ENCODE results near the gene ABCA3.
"Not testable (repeated sequence)": the region's sequence is repeated elsewhere in the genome, so short reads cannot be mapped to it uniquely, and the experiment has no call there.

ABCA3 gene

GRCh38 chr16:2251296-2252111 lies 89.0 kb downstream of the ABCA3 start, which contains the start of gene ECI1:
ECI1 (minus strand) TSS chr16:2251587; CDS start chr16:2251566, 21 bp downstream.
- peak; percentile 86 to 94 for DNase-seq

GRCh38 chr16:2250652-2251295 lies 89.8 kb downstream of the ABCA3 start:
- DNase-seq = no peak

GRCh38 chr16:2246301-2246885 lies 94.1 kb downstream of the ABCA3 start:
- DNase-seq = no peak

- DNase-seq = no peak
These were observed 95.4 kb downstream of the ABCA3 start for GRCh38 chr16:2244926-2245795.

- DNase-seq = no peak
These were observed 96.2 kb downstream of the ABCA3 start for GRCh38 chr16:2244301-2244700.

GRCh38 chr16:2243781-2244180 lies 96.7 kb downstream of the ABCA3 start:
- no peak for DNase-seq

- no peak for DNase-seq
These were observed 97.4 kb downstream of the ABCA3 start for GRCh38 chr16:2243031-2243528.

- DNase-seq = no peak
These were observed 97.9 kb downstream of the ABCA3 start for GRCh38 chr16:2242598-2242997.

- not testable (repeated sequence) for DNase-seq
These were observed 100.2 kb downstream of the ABCA3 start for GRCh38 chr16:2240331-2240730.

- no peak for DNase-seq
These were observed 101.5 kb downstream of the ABCA3 start for GRCh38 chr16:2238838-2239675.

- no peak for DNase-seq
These were observed 102.2 kb downstream of the ABCA3 start for GRCh38 chr16:2238150-2238837.

GRCh38 chr16:2237493-2238149 lies 102.9 kb downstream of the ABCA3 start:
- no peak for DNase-seq

- DNase-seq = no peak
These were observed 103.4 kb downstream of the ABCA3 start for GRCh38 chr16:2237102-2237482.

- DNase-seq = no peak
These were observed 104.0 kb downstream of the ABCA3 start, which contains the start of gene DNASE1L2 for GRCh38 chr16:2236337-2237101. DNASE1L2 (plus strand) TSS chr16:2236444; CDS start chr16:2236817, 373 bp downstream.

GRCh38 chr16:2235695-2236336 lies 104.7 kb downstream of the ABCA3 start:
- no peak for DNase-seq

- no peak for DNase-seq
These were observed 105.3 kb downstream of the ABCA3 start for GRCh38 chr16:2235234-2235651.

- no peak for DNase-seq
These were observed 105.7 kb downstream of the ABCA3 start for GRCh38 chr16:2234813-2235170.

GRCh38 chr16:2233872-2234812 lies 106.4 kb downstream of the ABCA3 start:
- no peak for DNase-seq
